VCaP (cell line): Measurements from ENCODE around the gene TCTN1.

Source experiments
- H3K27ac ChIP-seq: fragments of 450-650 bp; 2 replicates; pipeline ENCODE4 v1.5.1; 2017
- TF ChIP-seq, protein P1 (sequence below): fragments of 450-650 bp; conservative IDR thresholded peaks from 2 replicates; pipeline ENCODE4 v1.5.1; 2017; ENCODE audit warnings: mild to moderate bottlenecking, moderate library complexity

The TCTN1 gene

DNA sequence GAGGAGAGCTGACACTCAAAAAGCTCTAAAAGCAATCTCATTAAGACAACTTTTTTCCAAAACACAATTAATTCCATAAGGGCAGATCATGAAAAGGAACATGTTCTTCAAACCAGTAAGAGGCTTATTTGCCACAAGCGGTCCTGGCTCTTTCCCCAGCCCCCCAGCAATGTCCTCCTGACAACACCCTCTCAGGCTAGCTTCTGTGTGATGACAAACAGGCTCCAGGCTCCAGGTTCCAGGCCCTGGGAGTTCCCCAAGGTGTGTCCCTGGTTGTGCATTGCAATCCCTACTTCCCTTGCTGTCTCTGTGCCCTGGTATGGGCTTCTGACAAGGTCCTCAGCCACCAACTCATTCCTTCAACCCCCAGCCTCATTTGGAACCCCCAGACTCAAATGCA, 66.1 kb downstream of the TCTN1 start:
- H3K27ac ChIP-seq: no peak overlapping the region

DNA sequence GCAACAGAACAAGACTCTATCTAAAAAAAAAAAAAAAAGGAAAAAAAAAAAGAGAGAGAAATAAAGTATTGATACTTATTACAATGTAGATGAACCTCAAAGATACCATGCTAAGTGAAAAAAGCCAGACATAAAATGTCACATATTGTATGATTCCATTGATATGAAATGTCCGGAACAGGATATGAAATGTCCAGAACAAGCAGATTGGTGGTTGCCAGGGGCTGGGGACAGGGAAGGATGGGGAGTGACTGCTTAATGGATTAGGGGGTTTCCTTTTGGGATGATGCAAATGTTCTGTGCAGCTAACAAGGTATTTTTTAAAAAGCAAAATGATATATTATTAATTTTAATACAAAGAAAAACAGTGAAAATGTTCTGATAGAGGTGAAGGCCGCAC, 70.0 kb downstream of the TCTN1 start:
- TF ChIP-seq, protein P1, sequence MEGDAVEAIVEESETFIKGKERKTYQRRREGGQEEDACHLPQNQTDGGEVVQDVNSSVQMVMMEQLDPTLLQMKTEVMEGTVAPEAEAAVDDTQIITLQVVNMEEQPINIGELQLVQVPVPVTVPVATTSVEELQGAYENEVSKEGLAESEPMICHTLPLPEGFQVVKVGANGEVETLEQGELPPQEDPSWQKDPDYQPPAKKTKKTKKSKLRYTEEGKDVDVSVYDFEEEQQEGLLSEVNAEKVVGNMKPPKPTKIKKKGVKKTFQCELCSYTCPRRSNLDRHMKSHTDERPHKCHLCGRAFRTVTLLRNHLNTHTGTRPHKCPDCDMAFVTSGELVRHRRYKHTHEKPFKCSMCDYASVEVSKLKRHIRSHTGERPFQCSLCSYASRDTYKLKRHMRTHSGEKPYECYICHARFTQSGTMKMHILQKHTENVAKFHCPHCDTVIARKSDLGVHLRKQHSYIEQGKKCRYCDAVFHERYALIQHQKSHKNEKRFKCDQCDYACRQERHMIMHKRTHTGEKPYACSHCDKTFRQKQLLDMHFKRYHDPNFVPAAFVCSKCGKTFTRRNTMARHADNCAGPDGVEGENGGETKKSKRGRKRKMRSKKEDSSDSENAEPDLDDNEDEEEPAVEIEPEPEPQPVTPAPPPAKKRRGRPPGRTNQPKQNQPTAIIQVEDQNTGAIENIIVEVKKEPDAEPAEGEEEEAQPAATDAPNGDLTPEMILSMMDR: no peak
- H3K27ac ChIP-seq: no peak overlapping the region

More for the DNA sequence above, 66.1 kb downstream of the TCTN1 start:
- TF ChIP-seq, protein P1: no peak

DNA sequence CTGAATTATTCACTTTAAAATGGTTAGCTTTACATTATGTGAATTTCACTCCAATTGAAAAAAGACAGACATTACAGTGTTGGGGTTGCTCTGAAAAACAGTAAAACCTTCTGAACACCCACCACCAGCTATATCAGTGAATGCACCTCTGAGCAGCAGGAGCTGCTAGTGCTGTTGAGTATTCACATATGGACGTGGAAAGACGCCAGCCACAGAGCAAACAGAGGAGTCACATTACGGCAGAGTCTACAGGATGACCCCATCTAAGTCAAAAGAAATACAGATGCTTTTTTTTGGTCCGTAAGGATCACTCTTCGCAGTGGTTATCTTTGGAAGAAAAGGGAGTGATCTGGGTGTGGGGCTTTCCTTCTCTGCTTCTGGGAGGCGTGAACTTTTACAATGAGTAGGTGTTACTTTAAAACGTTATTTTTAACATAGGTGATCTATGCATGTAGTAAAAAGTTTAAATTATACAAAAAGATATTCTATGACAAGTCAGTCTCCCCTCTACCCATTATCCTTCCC, 70.4 kb downstream of the TCTN1 start:
- H3K27ac ChIP-seq: no peak overlapping the region
- TF ChIP-seq, protein P1: no peak

DNA sequence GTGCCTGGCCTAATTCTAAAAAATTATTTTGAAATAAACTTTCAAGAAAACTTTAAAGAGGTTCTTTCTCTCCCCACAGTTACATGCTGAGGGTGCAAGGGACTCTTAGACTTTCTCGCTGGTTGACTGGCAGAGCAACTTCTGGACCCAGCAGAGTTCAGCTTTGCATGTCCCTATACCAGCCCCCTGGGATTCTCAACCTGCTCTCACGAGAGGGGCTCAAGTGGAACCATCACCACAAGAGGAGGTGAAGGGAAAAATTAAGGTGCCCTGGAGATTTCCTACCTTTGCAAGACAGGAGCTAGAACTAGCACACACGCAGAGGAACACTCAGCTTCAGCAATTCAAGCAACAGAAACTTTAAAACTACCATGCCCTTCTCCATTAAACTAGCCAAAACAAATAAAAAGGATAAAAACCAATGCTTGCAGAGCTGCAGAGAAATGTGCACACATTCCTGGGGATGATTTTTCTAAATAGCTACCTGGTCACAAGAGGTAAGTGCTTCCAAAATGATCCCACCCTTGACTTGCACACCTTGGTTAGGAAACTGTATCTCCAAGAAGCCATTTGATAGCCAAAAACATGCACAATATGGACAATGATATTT, 72.5 kb downstream of the TCTN1 start:
- no peak overlapping the region for H3K27ac ChIP-seq
- TF ChIP-seq, protein P1: no peak

DNA sequence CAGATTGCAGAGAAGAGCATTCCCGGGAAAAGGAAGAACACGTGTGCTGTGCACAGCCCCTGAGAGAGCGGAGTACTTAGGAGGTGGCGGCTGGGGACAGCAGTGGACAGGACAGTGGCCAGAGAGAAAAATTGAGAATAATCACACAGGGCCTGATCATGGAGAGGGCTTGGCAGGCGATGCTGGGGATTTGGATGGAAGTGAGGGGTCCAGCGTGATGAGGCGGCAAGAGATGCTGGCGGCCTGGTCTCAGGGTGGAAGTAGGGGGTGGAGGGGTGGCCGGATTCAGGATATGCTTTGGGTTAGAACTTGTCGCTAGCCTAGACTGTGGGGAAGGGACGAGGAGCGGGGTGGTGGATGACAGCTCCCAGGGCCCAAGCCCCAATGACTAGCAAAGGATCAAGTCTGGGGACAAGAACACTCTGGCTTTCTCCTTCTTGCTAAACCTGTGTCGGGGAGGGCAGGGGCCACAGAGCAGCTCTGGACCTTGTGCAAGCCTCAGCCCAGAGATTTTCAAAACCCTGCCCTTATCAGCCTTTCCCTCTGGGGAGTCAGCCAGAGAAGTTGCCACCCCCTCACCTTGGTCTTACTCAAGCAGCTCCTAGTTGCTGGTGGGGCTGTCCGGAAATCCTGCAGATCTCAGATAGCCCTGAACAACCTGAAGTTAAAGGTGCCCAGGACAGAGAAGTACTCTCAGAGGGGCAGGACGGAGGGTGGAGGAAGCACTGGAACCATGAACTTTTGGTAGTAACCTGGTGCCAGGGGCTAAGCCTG, 73.7 kb downstream of the TCTN1 start:
- H3K27ac ChIP-seq: no peak overlapping the region
- TF ChIP-seq, protein P1: no peak

DNA sequence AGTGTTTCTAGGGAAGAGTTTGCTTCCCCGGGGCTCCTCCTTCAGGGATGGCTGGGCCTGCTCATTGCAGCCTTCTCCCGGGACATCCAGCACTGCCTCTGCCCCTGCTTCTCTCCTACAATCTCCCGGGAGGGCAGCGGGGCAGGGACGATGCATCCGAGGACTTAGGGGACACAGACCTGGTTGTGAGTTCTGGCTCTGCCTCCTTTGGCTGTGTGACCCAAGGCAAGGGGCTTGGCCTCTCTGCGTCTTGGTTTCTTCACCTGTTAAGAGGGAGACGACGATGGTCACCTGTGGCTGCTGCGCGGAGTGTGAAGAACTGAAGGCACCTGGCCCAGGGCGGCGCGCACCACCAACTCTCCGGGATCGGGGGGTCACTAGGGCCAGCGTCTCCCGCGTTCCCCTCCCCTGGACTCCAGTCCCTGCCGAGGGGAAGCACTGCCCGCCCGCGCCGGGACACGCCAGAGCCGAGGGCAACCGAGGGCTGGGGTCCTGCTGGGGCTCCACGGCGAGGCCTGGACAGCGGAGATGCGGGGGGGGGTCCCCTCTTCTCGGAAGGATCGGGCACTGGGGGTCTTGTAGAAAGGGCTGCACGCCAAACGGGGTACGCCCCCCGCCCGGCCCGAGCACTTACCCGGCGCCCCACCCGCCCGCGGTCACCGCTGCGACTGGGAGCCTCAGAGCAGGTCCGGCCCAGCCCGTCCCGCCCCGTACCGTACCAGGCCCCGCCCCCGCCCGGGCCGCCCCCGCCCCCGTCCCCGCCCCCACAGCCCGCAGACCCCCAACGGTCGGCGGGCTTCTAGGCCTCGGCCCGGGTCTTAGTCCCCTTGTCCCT, 74.7 kb downstream of the TCTN1 start, which contains the start of gene HVCN1:
HVCN1 (minus strand) TSS at position 670 of the 835 bp plus-strand sequence. CDS start 5,870 bp downstream, outside the sequence.
- H3K27ac ChIP-seq: no peak within 1 kb of the TSS; the same call in 1 of the 2 replicates
- TF ChIP-seq, protein P1: no peak
